Psoas muscle (tissue), 8 donors: ENCODE data around the gene DNAAF3. TPM values are rescaled to one million over a fixed set of nuclear protein-coding genes. Genes with fewer than 3 reads are reported as not detected.

Source experiments
- ATAC-seq, 4 donors: fragments of 200-7000 bp; cut with Tn5 transposase; one replicate each; pipeline ENCODE4 v1.9.1; 2020; ENCODE audit warnings: moderate library complexity in 3 of 4, mild to moderate bottlenecking in 2 of 4
- DNase-seq, 2 donors: peaks; one replicate each; pipeline ENCODE4 v3.0.0-alpha.2; 2020
- H3K27ac ChIP-seq: fragments of 200-600 bp; one replicate; pipeline ENCODE4 v1.8.0; 2022
- H3K27me3 ChIP-seq, 3 donors: fragments of 200-600 bp in 1 of 3; one replicate each; pipeline versions ENCODE4 v1.6.1 to v1.8.0; 2013 to 2022; ENCODE audit warnings: low read length in 2 of 3, mild to moderate bottlenecking in 2 of 3, moderate library complexity in 1 of 3; ENCODE audit not compliant: insufficient read depth in 3 of 3
- H3K36me3 ChIP-seq, 2 donors: fragments of 200-600 bp in 1 of 2; one replicate each; pipeline versions ENCODE4 v1.6.1 to v1.8.0; 2013 to 2022; ENCODE audit warnings: low read depth in 1 of 2, mild to moderate bottlenecking in 1 of 2, moderate library complexity in 1 of 2; ENCODE audit not compliant: insufficient read depth in 1 of 2
- H3K4me1 ChIP-seq: fragments of 200-600 bp; one replicate; pipeline ENCODE4 v1.8.0; 2022
- H3K4me3 ChIP-seq: fragments of 200-600 bp; one replicate; pipeline ENCODE4 v1.8.0; 2022; ENCODE audit warnings: mild to moderate bottlenecking
- H3K9me3 ChIP-seq: fragments of 200-600 bp; one replicate; pipeline ENCODE4 v1.8.0; 2022
- CTCF ChIP-seq: fragments of 200-600 bp; IDR thresholded peaks from one replicate; pipeline ENCODE4 v1.8.0; 2022; ENCODE audit warnings: antibody characterized with exemption
- WGBS, 3 donors: extraction: QIAGEN DNeasy Blood & Tissue Kit; methylation state at CpG; one replicate each; pipeline versions ENCODE4 v1.1.6 to v1.1.7; 2013; 5-methylcytosine and 5-hydroxymethylcytosine counted together
- intact Hi-C, 2 donors: fragments of 100-400 bp; cut with DNase I; formaldehyde crosslinking; loops; one replicate each; pipeline versions ENCODE4 v1.11.0 to v1.14.2; 2022
- polyA plus RNA-seq, 3 donors: library from polyadenylated mRNA; stranded (reverse); fragments of 200-250 nt; gene quantifications; one replicate each; pipeline ENCODE4 v1.2.3, GENCODE V29; 2013
- total RNA-seq, 4 donors: library from RNA; stranded (reverse); fragmentation: NEBNext Ultra II Directional in 2 of 4; extraction: Animal tissue kit (Norgen Biotek cat#: 25700) in 2 of 4; gene quantifications; one replicate each; pipeline versions ENCODE4 v1.2.1 to v1.2.4, GENCODE V29; 2021 to 2023
- donor health status: healthy with polysubstance abuse.
- donor health status: DM: no; HTN: no; CAD: no; lungs with moderate emphysema.
- donor health status: Bipolar disorder and iron deficiency.
- donor health status: healthy.
- donor health status: DM: yes; HTN: yes; CAD: no.
- donor health status: DM: no; HTN: no; CAD: no.
- donor health status: DM: no; HTN: no; CAD: no.
- donor health status: DM: yes; HTN: yes; CAD: no.

Gene DNAAF3
- total and polyA plus RNA-seq, 7 donors: 0.06 to 0.47 (median 0.34) TPM; not detected in 4

GRCh38 chr19:55111238-55111831 lies 55.1 kb downstream of the DNAAF3 start:
- Histone ChIP-seq H3K36me3 (peaks cover 3 to 17% of the 10 kb centered on the region in 2 donors), H3K9me3 (no peaks in the 10 kb centered on the region), H3K27me3 (no peaks in the 10 kb centered on the region), H3K4me3 (no peak overlapping the region), H3K4me1 (peaks cover 13% of the 10 kb centered on the region), H3K27ac (peak overlapping the region; percentile 61)
- no peak for DNase-seq
- intact Hi-C loops: no loop called here
- ATAC-seq: no peak
- WGBS, 3 donors: 66 to 75% (median 69%) methylated on average over 21 of the region's 21 CpGs
- no peak for TF ChIP-seq CTCF

GRCh38 chr19:55109527-55110291 lies 56.7 kb downstream of the DNAAF3 start:
- Histone ChIP-seq H3K9me3 (no peaks in the 10 kb centered on the region), H3K27ac (no peak overlapping the region), H3K4me1 (peaks cover 8% of the 10 kb centered on the region), H3K27me3 (no peaks in the 10 kb centered on the region), H3K36me3 (peaks cover 5 to 17% of the 10 kb centered on the region in 2 donors), H3K4me3 (no peak overlapping the region)
- DNase-seq (peak in 1 of 2 donors; percentile 47), ATAC-seq (no peak)
- WGBS, 3 donors: 81 to 87% (median 84%) methylated on average over 20 of the region's 20 CpGs
- intact Hi-C loops: no loop called here
- no peak for TF ChIP-seq CTCF

Other genes with a start within 250 kb of the DNAAF3 start
- gene NLRP7, start 219.1 kb downstream of the DNAAF3 start, total RNA-seq: not detected
- gene NLRP7, start 219.1 kb downstream of the DNAAF3 start, polyA plus RNA-seq: not detected
- under 1 TPM in 2 of 4 donors, not detected in 2; 0.13 to 0.30 TPM for gene NLRP2, start 200.2 kb downstream of the DNAAF3 start, total RNA-seq
- gene NLRP2, start 200.2 kb downstream of the DNAAF3 start, polyA plus RNA-seq: under 1 TPM; 0.03 to 0.15 (median 0.06) TPM
- under 1 TPM in 2 of 4 donors, not detected in 2; 0.18 to 0.28 TPM for gene GP6, start 128.3 kb downstream of the DNAAF3 start, total RNA-seq
- gene GP6, start 128.3 kb downstream of the DNAAF3 start, polyA plus RNA-seq: under 1 TPM; 0.09 to 0.38 (median 0.10) TPM
- gene RDH13, start 103.5 kb downstream of the DNAAF3 start, total RNA-seq: 10 to 100 TPM in 3 of 4 donors, 1 to 10 TPM in 1; 4.5 to 18.0 (median 12.9) TPM
- gene RDH13, start 103.5 kb downstream of the DNAAF3 start, polyA plus RNA-seq: 10 to 100 TPM; 11.5 to 15.1 (median 13.1) TPM
- gene EPS8L1, start 90.7 kb downstream of the DNAAF3 start, total RNA-seq: 1 to 10 TPM in 2 of 4 donors, under 1 TPM in 2; 0.53 to 2.5 (median 0.93) TPM
- gene EPS8L1, start 90.7 kb downstream of the DNAAF3 start, polyA plus RNA-seq: 1 to 10 TPM in 2 of 3 donors, under 1 TPM in 1; 0.97 to 1.9 (median 1.4) TPM
- 10 to 100 TPM; 20.5 to 35.3 (median 24.8) TPM for gene PPP1R12C, start 49.0 kb downstream of the DNAAF3 start, total RNA-seq
- gene PPP1R12C, start 49.0 kb downstream of the DNAAF3 start, polyA plus RNA-seq: 10 to 100 TPM; 28.5 to 59.1 (median 44.4) TPM
- gene TNNT1, start 17.4 kb downstream of the DNAAF3 start, total RNA-seq: 1,000 to 10,000 TPM; 7,142 to 9,723 (median 8,305) TPM
- over 10,000 TPM in 2 of 3 donors, 1,000 to 10,000 TPM in 1; 4,522 to 12,694 (median 10,175) TPM for gene TNNT1, start 17.4 kb downstream of the DNAAF3 start, polyA plus RNA-seq
- 10 to 100 TPM in 1 of 4 donors, 1 to 10 TPM in 3; 5.0 to 16.2 (median 7.4) TPM for gene TNNI3, start 8.9 kb downstream of the DNAAF3 start, total RNA-seq
- gene TNNI3, start 8.9 kb downstream of the DNAAF3 start, polyA plus RNA-seq: 10 to 100 TPM; 13.4 to 17.4 (median 15.2) TPM
- gene SYT5, start 13.7 kb upstream of the DNAAF3 start, total RNA-seq: not detected
- under 1 TPM in 2 of 3 donors, not detected in 1; 0.03 to 0.13 TPM for gene SYT5, start 13.7 kb upstream of the DNAAF3 start, polyA plus RNA-seq
- gene PTPRH, start 42.9 kb upstream of the DNAAF3 start, total RNA-seq: under 1 TPM in 3 of 4 donors, not detected in 1; 0.15 to 0.18 (median 0.17) TPM
- gene PTPRH, start 42.9 kb upstream of the DNAAF3 start, polyA plus RNA-seq: under 1 TPM; 0.04 to 0.12 (median 0.05) TPM
- 1 to 10 TPM; 2.0 to 2.4 (median 2.3) TPM for gene TMEM86B, start 62.1 kb upstream of the DNAAF3 start, total RNA-seq
- 1 to 10 TPM in 2 of 3 donors, under 1 TPM in 1; 0.68 to 2.1 (median 1.2) TPM for gene TMEM86B, start 62.1 kb upstream of the DNAAF3 start, polyA plus RNA-seq
- gene PPP6R1, start 92.4 kb upstream of the DNAAF3 start, total RNA-seq: 10 to 100 TPM; 38.1 to 51.8 (median 43.9) TPM
- gene PPP6R1, start 92.4 kb upstream of the DNAAF3 start, polyA plus RNA-seq: 10 to 100 TPM; 27.9 to 72.3 (median 50.0) TPM
- 10 to 100 TPM; 23.0 to 34.0 (median 28.6) TPM for gene HSPBP1, start 113.5 kb upstream of the DNAAF3 start, total RNA-seq
- gene HSPBP1, start 113.5 kb upstream of the DNAAF3 start, polyA plus RNA-seq: 10 to 100 TPM; 41.8 to 98.2 (median 65.6) TPM
- 1 to 10 TPM in 2 of 4 donors, under 1 TPM in 2; 0.77 to 1.1 (median 0.92) TPM for gene BRSK1, start 117.4 kb upstream of the DNAAF3 start, total RNA-seq
- gene BRSK1, start 117.4 kb upstream of the DNAAF3 start, polyA plus RNA-seq: under 1 TPM; 0.14 to 0.64 (median 0.53) TPM
- gene TMEM150B, start 158.7 kb upstream of the DNAAF3 start, total RNA-seq: 1 to 10 TPM in 1 of 4 donors, under 1 TPM in 3; 0.38 to 1.1 (median 0.57) TPM
- gene TMEM150B, start 158.7 kb upstream of the DNAAF3 start, polyA plus RNA-seq: under 1 TPM; 0.08 to 0.30 (median 0.23) TPM
- 1 to 10 TPM; 3.9 to 5.7 (median 4.6) TPM for gene KMT5C, start 173.3 kb upstream of the DNAAF3 start, total RNA-seq
- gene KMT5C, start 173.3 kb upstream of the DNAAF3 start, polyA plus RNA-seq: 1 to 10 TPM; 1.8 to 2.6 (median 2.4) TPM
- not detected for gene COX6B2, start 188.1 kb upstream of the DNAAF3 start, total RNA-seq
- under 1 TPM in 1 of 3 donors, not detected in 2; 0.04 TPM for gene COX6B2, start 188.1 kb upstream of the DNAAF3 start, polyA plus RNA-seq
- not detected for gene GARIN5B, start 196.6 kb upstream of the DNAAF3 start, total RNA-seq
- gene GARIN5B, start 196.6 kb upstream of the DNAAF3 start, polyA plus RNA-seq: not detected
- gene IL11, start 203.8 kb upstream of the DNAAF3 start, total RNA-seq: not detected
- gene IL11, start 203.8 kb upstream of the DNAAF3 start, polyA plus RNA-seq: under 1 TPM in 1 of 3 donors, not detected in 2; 0.06 TPM
- not detected for gene TMEM190, start 210.2 kb upstream of the DNAAF3 start, total RNA-seq
- gene TMEM190, start 210.2 kb upstream of the DNAAF3 start, polyA plus RNA-seq: not detected
- gene TMEM238, start 217.7 kb upstream of the DNAAF3 start, total RNA-seq: 1 to 10 TPM in 2 of 4 donors, under 1 TPM in 2; 0.28 to 2.9 (median 0.91) TPM
- gene TMEM238, start 217.7 kb upstream of the DNAAF3 start, polyA plus RNA-seq: under 1 TPM in 2 of 3 donors, not detected in 1; 0.10 to 0.17 TPM
- 100 to 1,000 TPM; 548 to 810 (median 665) TPM for gene RPL28, start 219.3 kb upstream of the DNAAF3 start, total RNA-seq
- 1,000 to 10,000 TPM in 1 of 3 donors, 100 to 1,000 TPM in 2; 547 to 1,362 (median 786) TPM for gene RPL28, start 219.3 kb upstream of the DNAAF3 start, polyA plus RNA-seq
- gene UBE2S, start 241.2 kb upstream of the DNAAF3 start, total RNA-seq: 10 to 100 TPM; 15.4 to 26.7 (median 21.2) TPM
- gene UBE2S, start 241.2 kb upstream of the DNAAF3 start, polyA plus RNA-seq: 10 to 100 TPM in 2 of 3 donors, 1 to 10 TPM in 1; 5.6 to 22.8 (median 16.6) TPM